Activated CD4-positive, alpha-beta T cell treated with anti-CD3 and anti-CD28 coated beads, Interleukin-2, amount 50 U/mL, for 1 hour (primary cell): ENCODE data around the gene ZNF69.
A peak's percentile ranks its signal among the peaks of the same experiment; 100 is the strongest.
"Not testable (repeated sequence)": the region's sequence is repeated elsewhere in the genome, so short reads cannot be mapped to it uniquely, and the experiment has no call there.

Source experiments
- DNase-seq: peaks from one replicate; pipeline ENCODE4 v3.0.0-alpha.2; 2020

Gene ZNF69

GRCh38 chr19:11887611-11888531, at the start of gene ZNF69:
ZNF69 (plus strand) TSS chr19:11887782; CDS start chr19:11887924, 142 bp downstream.
- DNase-seq: peak; percentile 49

GRCh38 chr19:11843722-11844121, 43.9 kb upstream of the ZNF69 start:
- no peak for DNase-seq

GRCh38 chr19:11847615-11848014, 40.0 kb upstream of the ZNF69 start:
- not testable (repeated sequence) for DNase-seq

- no peak for DNase-seq
These were observed 39.4 kb upstream of the ZNF69 start for GRCh38 chr19:11848200-11848593.

GRCh38 chr19:11848594-11849469, 38.8 kb upstream of the ZNF69 start, which contains the start of gene ZNF439:
ZNF439 (plus strand) TSS chr19:11848726; CDS start chr19:11848868, 142 bp downstream.
- peak; percentile 89 for DNase-seq

GRCh38 chr19:11850289-11850688, 37.3 kb upstream of the ZNF69 start:
- DNase-seq: not testable (repeated sequence)

- DNase-seq: no peak
These were observed 34.2 kb upstream of the ZNF69 start for GRCh38 chr19:11853358-11853757.

GRCh38 chr19:11856596-11857250, 30.9 kb upstream of the ZNF69 start:
- no peak for DNase-seq

GRCh38 chr19:11860721-11861120, 26.9 kb upstream of the ZNF69 start:
- DNase-seq: no peak

GRCh38 chr19:11861301-11861700, 26.3 kb upstream of the ZNF69 start:
- no peak for DNase-seq

- not testable (repeated sequence) for DNase-seq
These were observed 19.8 kb upstream of the ZNF69 start for GRCh38 chr19:11867766-11868165.

- DNase-seq: no peak
These were observed 19.4 kb upstream of the ZNF69 start for GRCh38 chr19:11868188-11868587.

GRCh38 chr19:11872624-11873023, 15.0 kb upstream of the ZNF69 start:
- DNase-seq: no peak

- DNase-seq: no peak
These were observed 13.8 kb upstream of the ZNF69 start for GRCh38 chr19:11873762-11874161.

- peak; percentile 31 for DNase-seq
These were observed 7.8 kb upstream of the ZNF69 start for GRCh38 chr19:11879687-11880266.

- no peak for DNase-seq
These were observed 7.0 kb upstream of the ZNF69 start for GRCh38 chr19:11880598-11880997.

GRCh38 chr19:11881151-11881800, 6.3 kb upstream of the ZNF69 start:
- peak; percentile 56 for DNase-seq

- DNase-seq: no peak
These were observed 5.0 kb upstream of the ZNF69 start for GRCh38 chr19:11882606-11883005.

GRCh38 chr19:11887234-11887610, 360 bp upstream of the ZNF69 start:
- DNase-seq: no peak

- not testable (repeated sequence) for DNase-seq
These were observed 2.3 kb downstream of the ZNF69 start for GRCh38 chr19:11889901-11890300.

GRCh38 chr19:11890634-11891033, 3.1 kb downstream of the ZNF69 start:
- no peak for DNase-seq

- DNase-seq: no peak
These were observed 7.3 kb downstream of the ZNF69 start for GRCh38 chr19:11894851-11895250.
